Mesenchymal stem cell (in vitro differentiated cells and primary cell): ENCODE results near the gene THSD7A.
A peak's percentile ranks its signal among the peaks of the same experiment; 100 is the strongest.

Experiments
- DNase-seq: peaks from one replicate; pipeline ENCODE4 v3.0.0-alpha.2; 2013
- H2AFZ ChIP-seq: one replicate; pipeline ENCODE4 v1.6.1; 2013; ENCODE audit warnings: low read depth, mild to moderate bottlenecking, control low read depth, inconsistent platforms, low read length, moderate library complexity
- H2AK5ac ChIP-seq: 2 replicates; pipeline ENCODE4 v1.6.1; 2013; ENCODE audit warnings: low read length, moderate library complexity, mild to moderate bottlenecking, inconsistent platforms; ENCODE audit not compliant: severe bottlenecking
- H2BK120ac ChIP-seq: one replicate; pipeline ENCODE4 v1.6.1; 2013; ENCODE audit warnings: low read depth, mild to moderate bottlenecking, inconsistent platforms, low read length, moderate library complexity
- H2BK12ac ChIP-seq, 2 experiments: one replicate each; pipeline ENCODE4 v1.6.1; 2013; ENCODE audit warnings: inconsistent platforms in 2 of 2, low read length in 2 of 2, mild to moderate bottlenecking in 2 of 2, moderate library complexity in 2 of 2, control low read depth in 1 of 2
- H2BK15ac ChIP-seq: one replicate; pipeline ENCODE4 v1.6.1; 2013; ENCODE audit warnings: mild to moderate bottlenecking, low read depth, inconsistent platforms; ENCODE audit not compliant: poor library complexity, severe bottlenecking
- H2BK5ac ChIP-seq: 2 replicates; pipeline ENCODE4 v1.6.1; 2013; ENCODE audit warnings: low read depth, mild to moderate bottlenecking, low read length, control low read depth, inconsistent platforms; ENCODE audit not compliant: poor library complexity, severe bottlenecking
- H3K14ac ChIP-seq, 2 experiments: one replicate each; pipeline ENCODE4 v1.6.1; 2013; ENCODE audit warnings: inconsistent platforms in 2 of 2, low read length in 2 of 2, control low read depth in 1 of 2, mild to moderate bottlenecking in 1 of 2, moderate library complexity in 1 of 2
- H3K18ac ChIP-seq, 2 experiments: one replicate each; pipeline ENCODE4 v1.6.1; 2013; ENCODE audit warnings: inconsistent platforms in 2 of 2, low read length in 2 of 2, control low read depth in 1 of 2, low read depth in 1 of 2, mild to moderate bottlenecking in 1 of 2
- H3K23ac ChIP-seq, 2 experiments: one replicate each; pipeline ENCODE4 v1.6.1; 2013; ENCODE audit warnings: inconsistent platforms in 2 of 2, low read length in 2 of 2, mild to moderate bottlenecking in 2 of 2, moderate library complexity in 2 of 2, control low read depth in 1 of 2
- H3K27ac ChIP-seq: 2 replicates; pipeline ENCODE4 v1.5.1; 2013; ENCODE audit warnings: mild to moderate bottlenecking, moderate library complexity, low read length, control low read depth, inconsistent platforms; ENCODE audit not compliant: poor library complexity, severe bottlenecking
- H3K27me3 ChIP-seq, 2 experiments: 2 replicates each; pipeline versions ENCODE4 v1.6.1 to v1.7.0; 2013; ENCODE audit warnings: low read length in 2 of 2, mild to moderate bottlenecking in 2 of 2, moderate library complexity in 2 of 2, control low read depth in 1 of 2, inconsistent platforms in 1 of 2; ENCODE audit not compliant: control insufficient read depth in 1 of 2, insufficient read depth in 1 of 2
- H3K36me3 ChIP-seq, 2 experiments: 2 replicates each; pipeline versions ENCODE4 v1.6.1 to v1.7.0; 2013; ENCODE audit warnings: low read length in 2 of 2, control low read depth in 1 of 2, inconsistent platforms in 1 of 2, low read depth in 1 of 2, mild to moderate bottlenecking in 1 of 2; ENCODE audit not compliant: insufficient read depth in 2 of 2, control insufficient read depth in 1 of 2
- H3K4ac ChIP-seq, 2 experiments: one replicate each; pipeline ENCODE4 v1.6.1; 2013; ENCODE audit warnings: inconsistent platforms in 2 of 2, low read length in 2 of 2, mild to moderate bottlenecking in 2 of 2, moderate library complexity in 2 of 2, control low read depth in 1 of 2, low read depth in 1 of 2
- H3K4me1 ChIP-seq: 2 replicates; pipeline ENCODE4 v1.6.1; 2013; ENCODE audit warnings: low read depth, low read length, control low read depth; ENCODE audit not compliant: control insufficient read depth, insufficient read depth
- H3K4me2 ChIP-seq: 2 replicates; pipeline ENCODE4 v1.6.1; 2013; ENCODE audit warnings: low read length, mild to moderate bottlenecking, inconsistent platforms; ENCODE audit not compliant: poor library complexity, severe bottlenecking
- H3K4me3 ChIP-seq, 2 experiments: 2 replicates each; pipeline versions ENCODE4 v1.5.1 to v1.7.0; 2013; ENCODE audit warnings: low read length in 2 of 2, mild to moderate bottlenecking in 2 of 2, control low read depth in 1 of 2, low read depth in 1 of 2; ENCODE audit not compliant: insufficient read depth in 1 of 2
- H3K79me1 ChIP-seq: replicated peaks from 2 replicates; pipeline ENCODE4 v1.6.1; 2013; ENCODE audit warnings: mild to moderate bottlenecking, control low read depth, low read length, inconsistent platforms; ENCODE audit not compliant: poor library complexity, severe bottlenecking
- H3K9ac ChIP-seq: 2 replicates; pipeline ENCODE4 v1.7.0; 2013; ENCODE audit warnings: mild to moderate bottlenecking, low read length, moderate library complexity
- H3K9me3 ChIP-seq: 2 replicates; pipeline ENCODE4 v1.7.0; 2013; ENCODE audit warnings: mild to moderate bottlenecking, low read length; ENCODE audit not compliant: control insufficient read depth
- H4K8ac ChIP-seq: one replicate; pipeline ENCODE4 v1.6.1; 2013; ENCODE audit warnings: inconsistent platforms, mild to moderate bottlenecking, low read length, moderate library complexity
- H4K91ac ChIP-seq: one replicate; pipeline ENCODE4 v1.6.1; 2013; ENCODE audit warnings: mild to moderate bottlenecking, low read length, inconsistent platforms
- WGBS: methylation state at CpG from one replicate; pipeline ENCODE4 v1.1.7; 2013; ENCODE audit warnings: mixed read lengths; 5-methylcytosine and 5-hydroxymethylcytosine counted together

The THSD7A gene

GRCh38 chr7:11328309-11328708, 503.7 kb downstream of the THSD7A start:
- Histone ChIP-seq H4K8ac (no peak overlapping the region), H3K27ac (peak overlapping the region; percentile 67), H2BK12ac (no peak overlapping the region), H3K9me3 (peaks cover 5% of the 10 kb centered on the region), H3K9ac (no peak overlapping the region), H2BK120ac (no peak overlapping the region), H3K4ac (no peak overlapping the region), H4K91ac (no peak overlapping the region), H2BK5ac (no peak overlapping the region), H3K18ac (peak overlapping the region in 1 of 2 experiments; percentile 40), H2BK15ac (no peak overlapping the region), H3K4me3 (no peak overlapping the region), H3K27me3 (no peaks in the 10 kb centered on the region), H3K23ac (no peak overlapping the region), H2AFZ (no peak overlapping the region), H3K4me2 (no peak overlapping the region), H3K14ac (no peak overlapping the region), H3K79me1 (no peaks in the 10 kb centered on the region), H3K4me1 (peaks cover 2% of the 10 kb centered on the region), H3K36me3 (no peaks in the 10 kb centered on the region), H2AK5ac (no peak overlapping the region)
- WGBS, result 7% methylated on average over 3 of the region's 3 CpGs
- DNase-seq, result peak; percentile 76

- H4K91ac ChIP-seq, result no peak overlapping the region
- no peaks in the 10 kb centered on the region for H3K79me1 ChIP-seq
- peaks cover 2% of the 10 kb centered on the region for H3K4me1 ChIP-seq
- no peak overlapping the region for H2AK5ac ChIP-seq
- no CpG with 5 or more reads among the region's 1 CpG for WGBS
- no peak overlapping the region for H2AFZ ChIP-seq
- no peak overlapping the region for H3K18ac ChIP-seq
- H3K4me3 ChIP-seq, result no peak overlapping the region
- no peak overlapping the region for H3K9ac ChIP-seq
- no peak overlapping the region for H2BK5ac ChIP-seq
- no peak overlapping the region for H3K14ac ChIP-seq
- H3K36me3 ChIP-seq, result no peaks in the 10 kb centered on the region
- no peak overlapping the region for H3K4ac ChIP-seq
- H3K4me2 ChIP-seq, result no peak overlapping the region
- H3K9me3 ChIP-seq, result peaks cover 5% of the 10 kb centered on the region
- no peaks in the 10 kb centered on the region for H3K27me3 ChIP-seq
- no peak overlapping the region for H4K8ac ChIP-seq
- H2BK12ac ChIP-seq, result no peak overlapping the region
- peak overlapping the region; percentile 66 for H3K27ac ChIP-seq
- H3K23ac ChIP-seq, result no peak overlapping the region
- no peak overlapping the region for H2BK15ac ChIP-seq
- no peak overlapping the region for H2BK120ac ChIP-seq
- DNase-seq, result no peak
Observed at GRCh38 chr7:11327633-11328032, 504.4 kb downstream of the THSD7A start.
